GM12878 (cell line): ENCODE measurements around the gene F8A3. TPM values are rescaled to one million over a fixed set of nuclear protein-coding genes. Genes with fewer than 3 reads are reported as not detected.

ENCODE experiments used
- ATAC-seq: fragments of 200-7000 bp; cut with Tn5 transposase; 3 replicates; pipeline ENCODE4 v1.9.1; 2020; ENCODE audit warnings: mild to moderate bottlenecking, moderate library complexity
- BruUV-seq: library from RNA; stranded (reverse); fragments of 400-500 nt; replicated peaks from 2 replicates; lab custom pipeline; 2021; lab: Mats Ljungman, UMichigan
- CTCF ChIA-PET: fragments of 300-600 bp; sonication (Branson Sonifier 250); formaldehyde crosslinking; extraction: SDS; loops from one replicate; lab custom pipeline; 2021; ENCODE audit warnings: inconsistent platforms; lab: Yijun Ruan, JAX
- POLR2A ChIA-PET: fragments of 350-600 bp; formaldehyde crosslinking; extraction: SDS; loops from one replicate; lab custom pipeline; 2021; ENCODE audit warnings: inconsistent platforms; lab: Charles Lee
- RAD21 ChIA-PET: fragments of 300-600 bp; sonication (Branson Sonifier 250); formaldehyde crosslinking; loops from one replicate; lab custom pipeline; 2023; ENCODE audit warnings: antibody characterized with exemption; ENCODE audit not compliant: unreplicated experiment; lab: Charles Lee
- SMC1A ChIA-PET: fragments of 300-600 bp; sonication (Branson Sonifier 250); formaldehyde crosslinking; loops from one replicate; lab custom pipeline; 2023; ENCODE audit not compliant: unreplicated experiment, uncharacterized antibody; lab: Charles Lee
- DNase-seq: peaks from one replicate; pipeline ENCODE4 v3.0.0-alpha.2; 2011; ENCODE audit warnings: low read depth, low spot score
- FAIRE-seq: peaks from 3 replicates; lab custom pipeline; 2011; peaks lifted over from hg19 to GRCh38; lab: Jason Lieb, UNC
- H2AFZ ChIP-seq: 2 replicates; pipeline ENCODE4 v1.6.0; 2011; ENCODE audit warnings: low read depth, low read length, control low read depth; ENCODE audit not compliant: control insufficient read depth
- H3K27ac ChIP-seq: 2 replicates; pipeline ENCODE4 v1.5.1; 2011; ENCODE audit warnings: control low read depth; ENCODE audit not compliant: control insufficient read depth, insufficient read depth
- H3K27me3 ChIP-seq, 2 experiments: replicated peaks in 1 of 2; 2 replicates each; pipeline versions ENCODE4 v1.6.0 to v1.6.1; 2011; ENCODE audit warnings: low read length in 1 of 2; ENCODE audit not compliant: control insufficient read depth in 2 of 2, insufficient read depth in 2 of 2
- H3K36me3 ChIP-seq, 2 experiments: 2 replicates each; pipeline ENCODE4 v1.5.1; 2011; ENCODE audit warnings: low read length in 1 of 2; ENCODE audit not compliant: control insufficient read depth in 2 of 2, insufficient read depth in 2 of 2
- H3K4me1 ChIP-seq: 2 replicates; pipeline ENCODE4 v1.6.1; 2011; ENCODE audit warnings: mild to moderate bottlenecking, low read length, moderate library complexity, mixed read lengths; ENCODE audit not compliant: control insufficient read depth, insufficient read depth
- H3K4me2 ChIP-seq: 2 replicates; pipeline ENCODE4 v1.6.0; 2011; ENCODE audit warnings: control low read depth; ENCODE audit not compliant: control insufficient read depth, insufficient read depth
- H3K4me3 ChIP-seq: fragments of 200-600 bp; sonication (generic); 2 replicates; pipeline ENCODE4 v1.5.1; 2016
- H3K79me2 ChIP-seq: 2 replicates; pipeline ENCODE4 v1.6.0; 2011; ENCODE audit warnings: low read length; ENCODE audit not compliant: control insufficient read depth, insufficient read depth
- H3K9ac ChIP-seq: 2 replicates; pipeline ENCODE4 v1.8.0; 2011; ENCODE audit warnings: low read length, control low read depth, mixed read lengths; ENCODE audit not compliant: control insufficient read depth, insufficient read depth
- H3K9me3 ChIP-seq: replicated peaks from 3 replicates; pipeline ENCODE4 v1.5.1; 2011; ENCODE audit warnings: mild to moderate bottlenecking, low read length; ENCODE audit not compliant: control insufficient read depth, insufficient read depth
- H4K20me1 ChIP-seq: 2 replicates; pipeline ENCODE4 v1.6.0; 2011; ENCODE audit not compliant: control insufficient read depth, insufficient read depth
- BRCA1 ChIP-seq: IDR thresholded peaks from 2 replicates; pipeline ENCODE4 v1.6.1; 2011; ENCODE audit warnings: low read depth, low read length, improper control_type of control experiment
- CBFB ChIP-seq: IDR thresholded peaks from 2 replicates; pipeline ENCODE4 v1.6.1; 2016; ENCODE audit warnings: antibody characterized with exemption, low read depth
- FOXK2 ChIP-seq: fragments of 450-650 bp; IDR thresholded peaks from 2 replicates; pipeline ENCODE4 v1.6.1; 2017; ENCODE audit warnings: mild to moderate bottlenecking, moderate library complexity
- HCFC1 ChIP-seq: fragments of 150-350 bp; IDR thresholded peaks from 2 replicates; pipeline ENCODE4 v1.6.1; 2014; ENCODE audit warnings: low read length
- HDAC2 ChIP-seq: fragments of 200-600 bp; sonication (generic); IDR thresholded peaks from 2 replicates; pipeline ENCODE4 v1.6.1; 2017
- NFXL1 ChIP-seq: fragments of 450-650 bp; IDR thresholded peaks from 2 replicates; pipeline ENCODE4 v1.6.1; 2017; ENCODE audit warnings: antibody characterized with exemption, mild to moderate bottlenecking, borderline replicate concordance
- TARDBP ChIP-seq: IDR thresholded peaks from 2 replicates; pipeline ENCODE4 v1.6.1; 2016; ENCODE audit warnings: borderline replicate concordance
- ZZZ3 ChIP-seq: IDR thresholded peaks from 2 replicates; pipeline ENCODE4 v1.6.1; 2011; ENCODE audit warnings: low read depth; ENCODE audit not compliant: control insufficient read depth, insufficient read length
- WGBS: methylation state at CpG from one replicate; pipeline ENCODE4 v1.1.6; 2016; ENCODE audit warnings: low lambda C conversion rate; ENCODE audit not compliant: insufficient replicate concordance, insufficient coverage; ENCODE audit errors: missing lambda C conversion rate; 5-methylcytosine and 5-hydroxymethylcytosine counted together
- in situ Hi-C: fragments of 300-500 bp; cut with MboI; formaldehyde crosslinking; loops from 9 replicates; pipeline ENCODE4 v1.14.3; 2018; ENCODE audit warnings: mixed read lengths
- intact Hi-C: fragments of 100-400 bp; cut with micrococcal nuclease; formaldehyde crosslinking; loops from one replicate; pipeline ENCODE4 v1.14.2; 2022; ENCODE audit not compliant: unreplicated experiment
- polyA plus RNA-seq, 11 experiments: library from polyadenylated mRNA; depleted of rRNA in 4 of 11; unstranded in 6 of 11; stranded (reverse) in 5 of 11; fragments of >200 nt; fragmentation: Nextera tagmentation in 4 of 11; fragmentation: Illumina TruSeq in 1 of 11; extraction: Ambion mirVana in 4 of 11; extraction: Trizol in 1 of 11; gene quantifications; 1 replicate in 1 of 11; 2 replicates in 10 of 11; pipeline versions ENCODE4 v1.2.1 to v1.2.3, GENCODE V29; 2011 to 2016; ENCODE audit warnings: inconsistent platforms in 2 of 11, missing spikeins in 2 of 11, low read depth in 1 of 11
- total RNA-seq, 4 experiments: library from RNA; depleted of rRNA in 3 of 4; stranded (reverse); fragments of >200 nt in 3 of 4; fragmentation: Illumina TruSeq in 1 of 4; extraction: Trizol in 1 of 4; gene quantifications; 2 replicates each; pipeline versions ENCODE4 v1.2.1 to v1.2.3, GENCODE V29; 2013 to 2021
- TF ChIP-seq, protein P1 (sequence below): fragments of 450-650 bp; IDR thresholded peaks from 2 replicates; pipeline ENCODE4 v1.6.1; 2017; ENCODE audit warnings: mild to moderate bottlenecking
- TF ChIP-seq, protein P2 (sequence below): fragments of 450-650 bp; IDR thresholded peaks from 2 replicates; pipeline ENCODE4 v1.6.1; 2016; ENCODE audit warnings: mild to moderate bottlenecking
- TF ChIP-seq, protein P3 (sequence below): IDR thresholded peaks from 2 replicates; pipeline ENCODE4 v1.6.1; 2011; ENCODE audit warnings: mild to moderate bottlenecking, low read depth, low read length, moderate library complexity; ENCODE audit not compliant: insufficient replicate concordance

The F8A3 gene
- total and polyA plus RNA-seq, 10 of the 15 experiments (the other 5 are each of a cell fraction or from before 2014, with no cell fraction given), result 0.04 to 2.4 (median 0.28) TPM; not detected in 3

DNA sequence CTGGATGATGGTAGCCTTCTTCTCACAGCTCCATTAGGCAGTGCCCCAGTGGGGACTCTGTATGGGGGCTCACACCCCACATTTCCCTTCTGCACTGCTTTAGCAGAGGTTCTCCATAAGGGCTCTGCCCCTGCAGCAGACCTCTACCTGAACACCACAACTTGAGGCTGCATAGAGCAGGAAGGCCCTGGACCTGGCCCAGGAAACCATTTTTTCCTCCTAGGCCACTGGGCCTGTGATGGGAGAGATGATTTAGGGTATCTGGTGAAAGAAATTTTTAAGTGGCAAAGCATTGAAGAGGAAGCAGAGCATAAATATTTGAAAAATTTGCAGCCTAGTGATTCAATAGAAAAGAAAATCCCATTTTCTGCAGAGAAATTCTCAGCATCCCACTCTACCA, 17.3 kb downstream of the F8A3 start (continued):
- TF ChIP-seq, protein P1, sequence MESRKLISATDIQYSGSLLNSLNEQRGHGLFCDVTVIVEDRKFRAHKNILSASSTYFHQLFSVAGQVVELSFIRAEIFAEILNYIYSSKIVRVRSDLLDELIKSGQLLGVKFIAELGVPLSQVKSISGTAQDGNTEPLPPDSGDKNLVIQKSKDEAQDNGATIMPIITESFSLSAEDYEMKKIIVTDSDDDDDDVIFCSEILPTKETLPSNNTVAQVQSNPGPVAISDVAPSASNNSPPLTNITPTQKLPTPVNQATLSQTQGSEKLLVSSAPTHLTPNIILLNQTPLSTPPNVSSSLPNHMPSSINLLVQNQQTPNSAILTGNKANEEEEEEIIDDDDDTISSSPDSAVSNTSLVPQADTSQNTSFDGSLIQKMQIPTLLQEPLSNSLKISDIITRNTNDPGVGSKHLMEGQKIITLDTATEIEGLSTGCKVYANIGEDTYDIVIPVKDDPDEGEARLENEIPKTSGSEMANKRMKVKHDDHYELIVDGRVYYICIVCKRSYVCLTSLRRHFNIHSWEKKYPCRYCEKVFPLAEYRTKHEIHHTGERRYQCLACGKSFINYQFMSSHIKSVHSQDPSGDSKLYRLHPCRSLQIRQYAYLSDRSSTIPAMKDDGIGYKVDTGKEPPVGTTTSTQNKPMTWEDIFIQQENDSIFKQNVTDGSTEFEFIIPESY, result no peak
- TF ChIP-seq FOXK2 (no peak), HCFC1 (no peak)

DNA sequence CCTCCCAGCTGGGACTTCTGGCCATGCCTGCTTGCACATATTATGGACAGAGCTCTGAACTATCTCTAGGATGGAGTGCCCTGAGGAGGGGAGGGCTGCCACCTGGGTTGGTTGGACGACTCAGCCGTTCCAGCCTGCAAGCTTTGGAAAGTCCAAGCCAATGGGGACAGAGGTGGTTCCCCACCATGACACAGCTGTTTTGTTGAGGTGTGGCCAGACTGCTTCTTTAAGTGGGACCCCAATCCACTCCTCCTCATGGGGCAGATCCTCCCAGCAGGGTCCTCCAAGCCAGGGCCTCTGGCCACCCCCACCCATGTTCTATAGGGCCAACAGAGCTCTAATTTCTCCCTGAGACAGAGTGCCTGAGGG, 22.7 kb downstream of the F8A3 start:
- 55% methylated on average over 2 of the region's 2 CpGs for WGBS

More for the DNA sequence above, 22.7 kb downstream of the F8A3 start:
- no peak for FAIRE-seq
- H3K4me2 ChIP-seq, result no peak overlapping the region
- ChIA-PET RAD21 (no interaction called here), CTCF (no interaction called here), SMC1A (no interaction called here), POLR2A (no interaction called here)
- H3K4me3 ChIP-seq, result no peak overlapping the region
- H3K9me3 ChIP-seq, result no peaks in the 10 kb centered on the region; the same call in 2 of the 3 replicates
- BruUV-seq, result no TSS peak
- no peak for ATAC-seq
- no peak overlapping the region for H3K9ac ChIP-seq
- in situ Hi-C loops, result no loop called here
- H3K4me1 ChIP-seq, result no peaks in the 10 kb centered on the region
- intact Hi-C loops, result no loop called here
- H2AFZ ChIP-seq, result no peak overlapping the region
- DNase-seq, result no peak
- no peaks in the 10 kb centered on the region for H3K79me2 ChIP-seq
- TF ChIP-seq CBFB (no peak), NFXL1 (no peak), HDAC2 (no peak), BRCA1 (no peak), ZZZ3 (no peak), TARDBP (no peak)
- TF ChIP-seq, protein P2, sequence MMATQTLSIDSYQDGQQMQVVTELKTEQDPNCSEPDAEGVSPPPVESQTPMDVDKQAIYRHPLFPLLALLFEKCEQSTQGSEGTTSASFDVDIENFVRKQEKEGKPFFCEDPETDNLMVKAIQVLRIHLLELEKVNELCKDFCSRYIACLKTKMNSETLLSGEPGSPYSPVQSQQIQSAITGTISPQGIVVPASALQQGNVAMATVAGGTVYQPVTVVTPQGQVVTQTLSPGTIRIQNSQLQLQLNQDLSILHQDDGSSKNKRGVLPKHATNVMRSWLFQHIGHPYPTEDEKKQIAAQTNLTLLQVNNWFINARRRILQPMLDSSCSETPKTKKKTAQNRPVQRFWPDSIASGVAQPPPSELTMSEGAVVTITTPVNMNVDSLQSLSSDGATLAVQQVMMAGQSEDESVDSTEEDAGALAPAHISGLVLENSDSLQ, result no peak
- TF ChIP-seq, protein P3, sequence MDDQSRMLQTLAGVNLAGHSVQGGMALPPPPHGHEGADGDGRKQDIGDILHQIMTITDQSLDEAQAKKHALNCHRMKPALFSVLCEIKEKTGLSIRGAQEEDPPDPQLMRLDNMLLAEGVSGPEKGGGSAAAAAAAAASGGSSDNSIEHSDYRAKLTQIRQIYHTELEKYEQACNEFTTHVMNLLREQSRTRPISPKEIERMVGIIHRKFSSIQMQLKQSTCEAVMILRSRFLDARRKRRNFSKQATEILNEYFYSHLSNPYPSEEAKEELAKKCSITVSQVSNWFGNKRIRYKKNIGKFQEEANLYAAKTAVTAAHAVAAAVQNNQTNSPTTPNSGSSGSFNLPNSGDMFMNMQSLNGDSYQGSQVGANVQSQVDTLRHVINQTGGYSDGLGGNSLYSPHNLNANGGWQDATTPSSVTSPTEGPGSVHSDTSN, result no peak
- no peaks in the 10 kb centered on the region for H3K27me3 ChIP-seq
- no peak overlapping the region for H3K27ac ChIP-seq
- no peaks in the 10 kb centered on the region for H4K20me1 ChIP-seq
- H3K36me3 ChIP-seq, result no peaks in the 10 kb centered on the region
